HepG2 (cell line): Measurements from ENCODE around the gene TMC8. TPM values are rescaled to one million over a fixed set of nuclear protein-coding genes. Genes with fewer than 3 reads are reported as not detected.
A peak's percentile ranks its signal among the peaks of the same experiment; 100 is the strongest.

Experiments
- ARNTL ChIP-seq: sonication (generic); formaldehyde crosslinking; IDR thresholded peaks from 2 replicates; pipeline ENCODE4 v1.4.0; 2020; ENCODE audit warnings: mild to moderate bottlenecking, missing genetic modification reagents
- CBFB ChIP-seq: sonication (generic); formaldehyde crosslinking; IDR thresholded peaks from 2 replicates; pipeline ENCODE4 v1.4.0; 2020; ENCODE audit warnings: missing genetic modification reagents
- HCFC1 ChIP-seq: fragments of 150-350 bp; IDR thresholded peaks from 2 replicates; pipeline ENCODE4 v1.6.1; 2014; ENCODE audit warnings: low read depth, low read length
- TP53 ChIP-seq: sonication (generic); formaldehyde crosslinking; conservative IDR thresholded peaks from 2 replicates; pipeline ENCODE4 v1.4.0; 2020; ENCODE audit warnings: missing genetic modification reagents
- ZBTB33 ChIP-seq: sonication (generic); formaldehyde crosslinking; IDR thresholded peaks from 2 replicates; pipeline ENCODE4 v1.4.0; 2020; ENCODE audit warnings: missing genetic modification reagents
- ZBTB38 ChIP-seq: sonication (generic); formaldehyde crosslinking; IDR thresholded peaks from 2 replicates; pipeline ENCODE4 v1.5.1; 2020; ENCODE audit warnings: mild to moderate bottlenecking, missing genetic modification reagents
- ZKSCAN5 ChIP-seq: sonication (generic); formaldehyde crosslinking; IDR thresholded peaks from 2 replicates; pipeline ENCODE4 v1.5.1; 2020; ENCODE audit warnings: mild to moderate bottlenecking, missing genetic modification reagents
- ZNF18 ChIP-seq: sonication (generic); formaldehyde crosslinking; IDR thresholded peaks from 2 replicates; pipeline ENCODE4 v1.8.0; 2022; ENCODE audit warnings: mild to moderate bottlenecking, missing genetic modification reagents; ENCODE audit not compliant: insufficient replicate concordance
- ZNF225 ChIP-seq: sonication (generic); formaldehyde crosslinking; IDR thresholded peaks from 2 replicates; pipeline ENCODE4 v1.4.0; 2020; ENCODE audit warnings: mild to moderate bottlenecking, missing genetic modification reagents
- ZNF747 ChIP-seq: sonication (generic); formaldehyde crosslinking; IDR thresholded peaks from 2 replicates; pipeline ENCODE4 v1.8.1; 2023; ENCODE audit warnings: missing genetic modification reagents, mild to moderate bottlenecking, borderline replicate concordance
- ZNF83 ChIP-seq: sonication (generic); formaldehyde crosslinking; IDR thresholded peaks from 2 replicates; pipeline ENCODE4 v1.4.0; 2020; ENCODE audit warnings: missing genetic modification reagents, mild to moderate bottlenecking, borderline replicate concordance
- polyA plus RNA-seq, 8 experiments: library from polyadenylated mRNA; depleted of rRNA in 3 of 8; stranded (reverse) in 7 of 8; unstranded in 1 of 8; fragments of >200 nt; fragmentation: Illumina TruSeq in 4 of 8; extraction: Trizol in 4 of 8; gene quantifications; 2 replicates each; pipeline versions ENCODE4 v1.2.1 to v1.2.3, GENCODE V29; 2011 to 2016; ENCODE audit warnings: low read depth in 4 of 8, missing spikeins in 1 of 8, mixed read lengths in 1 of 8; ENCODE audit not compliant: insufficient read depth in 1 of 8
- total RNA-seq, 5 experiments: library from RNA; depleted of rRNA; stranded (reverse); fragments of >200 nt; fragmentation: Illumina TruSeq; extraction: Trizol; gene quantifications; 2 replicates each; pipeline ENCODE4 v1.2.3, GENCODE V29; 2016; ENCODE audit warnings: low read depth in 1 of 5

The TMC8 gene
- total and polyA plus RNA-seq, 2 of the 13 experiments (the other 11 are each of a cell fraction or from before 2014, with no cell fraction given), result 0.53 to 7.8 TPM

GRCh38 chr17:78174870-78175642 lies 44.5 kb downstream of the TMC8 start (continued):
- TF ChIP-seq CBFB (CRISPR knock-in tag) (no peak), ZBTB38 (peak; percentile 46; the same call in 1 of the 2 replicates), TP53 (CRISPR knock-in tag) (no peak), ZBTB33 (peak; percentile 92), ZNF83 (CRISPR knock-in tag) (no peak), ARNTL (CRISPR knock-in tag) (no peak), ZNF225 (CRISPR knock-in tag) (no peak), ZNF18 (CRISPR knock-in tag) (no peak), HCFC1 (no peak), ZNF747 (CRISPR knock-in tag) (no peak), ZKSCAN5 (CRISPR knock-in tag) (no peak)
